ENCODE results near the gene GPBP1L1.

DNA sequence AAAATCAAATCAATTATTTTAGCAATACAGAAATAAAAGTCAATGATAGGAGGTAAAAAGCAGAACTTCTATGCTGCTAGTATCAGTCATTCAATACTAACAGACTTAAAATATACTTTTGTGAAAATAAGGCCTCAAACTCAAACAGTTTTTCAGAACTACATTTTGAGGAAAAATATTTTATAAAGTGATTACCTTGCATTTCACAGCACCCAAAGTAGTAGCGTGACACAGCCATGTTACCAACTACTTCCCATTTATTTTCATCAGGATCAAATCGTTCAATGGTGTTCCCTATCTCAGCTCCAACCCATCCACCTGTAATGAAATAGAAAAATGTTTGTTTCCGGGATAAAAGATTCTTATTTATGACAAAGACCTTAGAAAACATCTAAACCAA lies 30.4 kb upstream of the GPBP1L1 start:
- TF ChIP-seq SP1 (IDR thresholded peaks at IDR 0.05; ENCODE audit: low read depth): no peak
- TF ChIP-seq SIN3A (IDR thresholded peaks at IDR 0.05; ENCODE audit: low read depth): no peak

Data from HCT116 (cell line).